Middle frontal gyrus (tissue), 1 donor: Measurements from ENCODE around the gene F5.

ENCODE experiments used
- DNase-seq: peaks from one replicate; pipeline ENCODE4 v3.0.0-alpha.2; 2015; ENCODE audit warnings: low spot score; ENCODE audit errors: extremely low spot score

F5 gene

DNA sequence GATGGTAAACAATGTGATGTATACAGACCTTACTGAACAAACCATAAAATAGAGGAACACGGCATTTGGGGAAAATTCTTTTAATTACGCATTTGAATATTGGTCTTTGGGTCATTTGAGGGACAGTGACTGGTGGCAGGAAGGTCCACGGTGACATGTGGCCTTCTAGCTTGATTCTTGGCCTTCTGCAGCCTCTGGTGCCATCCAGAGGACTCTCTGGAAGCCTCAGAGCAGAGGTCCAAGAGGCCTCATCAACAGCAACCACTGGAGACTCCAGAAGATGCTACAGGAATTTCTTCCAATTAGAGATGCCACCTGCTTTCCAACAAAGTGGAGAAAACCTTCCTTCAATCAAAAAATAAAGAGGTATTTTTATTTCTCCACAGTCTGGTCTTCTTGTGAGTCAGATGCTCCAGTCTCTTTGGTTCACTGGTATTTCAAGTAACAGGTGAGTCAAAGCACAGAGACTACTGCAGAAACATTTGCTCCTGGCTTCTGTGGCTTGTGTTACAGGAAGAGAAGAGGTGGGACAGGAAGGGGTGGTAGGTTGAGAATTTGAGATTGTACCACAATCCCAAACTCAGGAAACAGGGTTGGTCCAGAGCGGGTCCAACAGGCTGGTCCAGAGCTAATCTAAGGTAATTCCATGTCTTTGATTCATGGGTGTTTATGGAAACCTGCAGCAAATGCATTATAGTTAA is 2.7 kb upstream of the F5 start:
- no peak for DNase-seq

DNA sequence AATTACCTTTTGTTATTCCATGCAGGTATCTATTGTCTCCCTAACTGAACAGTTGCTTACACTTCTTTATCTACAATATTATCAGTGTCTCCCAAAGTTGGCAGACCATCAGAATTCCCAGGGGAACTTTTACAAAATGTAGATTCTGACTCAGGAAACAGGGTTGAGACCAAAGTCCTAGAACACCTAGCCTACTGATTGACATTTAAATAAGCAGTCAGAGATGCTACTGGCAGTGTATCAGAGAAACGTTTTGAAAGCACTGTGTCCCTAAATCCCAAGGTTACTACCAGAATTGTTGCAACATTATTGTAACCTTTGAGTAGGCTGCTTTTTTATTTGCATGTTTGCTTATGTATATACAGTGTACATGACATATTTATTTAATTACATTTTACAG is 1.8 kb upstream of the F5 start:
- no peak for DNase-seq

DNA sequence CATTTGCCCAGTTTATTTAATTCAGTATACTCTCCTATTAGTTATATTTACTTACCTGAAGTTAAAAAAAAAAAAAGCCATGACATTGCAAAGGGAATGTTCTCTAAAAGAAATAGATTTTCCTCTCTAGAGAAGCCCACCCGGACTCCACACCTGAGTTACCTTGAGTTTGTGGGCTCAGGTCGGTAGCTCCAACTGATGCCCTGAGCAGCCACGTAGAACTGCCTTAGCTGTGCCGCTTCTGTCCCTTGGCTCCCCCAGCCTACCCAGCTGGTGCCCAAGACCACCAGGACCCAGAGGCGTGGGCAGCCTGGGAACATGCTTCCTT is 250 bp downstream of the F5 start:
- no peak for DNase-seq

DNA sequence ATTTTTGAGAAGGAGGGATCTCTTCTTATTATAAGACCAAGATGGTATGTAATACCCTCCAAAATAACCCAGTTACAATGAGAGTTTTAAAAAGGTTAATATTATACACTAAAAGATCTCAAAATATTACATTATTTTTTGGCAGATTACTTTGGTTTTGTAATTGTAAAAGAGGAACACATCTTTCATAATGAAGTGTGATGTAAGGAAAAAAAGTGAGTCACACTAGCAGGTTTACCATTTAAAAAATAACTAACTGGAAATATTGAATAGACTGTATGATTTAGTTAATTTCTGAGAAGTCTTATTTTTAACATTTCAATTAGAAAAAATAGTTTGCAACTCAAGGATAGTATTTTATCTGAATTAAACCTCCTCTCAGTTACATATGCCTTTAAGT is 1.1 kb downstream of the F5 start:
- no peak for DNase-seq

DNA sequence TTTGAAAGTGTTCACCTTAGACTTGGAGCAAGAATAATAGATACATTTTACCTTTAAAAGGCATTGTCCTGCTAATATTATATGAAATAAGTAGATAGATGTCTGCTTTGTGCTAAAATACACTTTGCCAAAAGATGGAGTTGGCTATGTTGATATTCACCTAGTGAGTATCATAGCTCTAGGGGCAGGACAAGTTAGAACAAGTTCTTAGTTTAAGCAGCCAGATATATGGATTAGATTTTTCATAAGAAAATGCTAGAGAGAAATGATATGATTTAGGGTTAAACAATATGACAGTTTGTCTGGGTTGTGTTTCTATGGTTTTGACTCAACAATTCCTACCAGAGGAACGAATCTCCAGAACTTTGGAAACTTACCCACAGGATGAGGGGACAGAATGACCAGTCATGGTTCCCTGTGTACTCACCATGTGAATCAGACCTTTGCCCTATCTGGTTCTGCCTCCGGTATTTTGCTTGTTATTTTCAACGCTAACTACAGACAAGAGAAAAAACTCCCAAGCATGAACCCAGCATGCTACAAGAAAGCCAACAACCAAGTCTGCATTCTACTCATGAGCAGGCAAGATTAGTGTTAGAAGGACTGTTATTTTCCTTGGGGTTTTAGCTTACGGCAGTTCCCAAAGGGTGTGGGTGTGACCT is 1.7 kb downstream of the F5 start:
- no peak for DNase-seq

DNA sequence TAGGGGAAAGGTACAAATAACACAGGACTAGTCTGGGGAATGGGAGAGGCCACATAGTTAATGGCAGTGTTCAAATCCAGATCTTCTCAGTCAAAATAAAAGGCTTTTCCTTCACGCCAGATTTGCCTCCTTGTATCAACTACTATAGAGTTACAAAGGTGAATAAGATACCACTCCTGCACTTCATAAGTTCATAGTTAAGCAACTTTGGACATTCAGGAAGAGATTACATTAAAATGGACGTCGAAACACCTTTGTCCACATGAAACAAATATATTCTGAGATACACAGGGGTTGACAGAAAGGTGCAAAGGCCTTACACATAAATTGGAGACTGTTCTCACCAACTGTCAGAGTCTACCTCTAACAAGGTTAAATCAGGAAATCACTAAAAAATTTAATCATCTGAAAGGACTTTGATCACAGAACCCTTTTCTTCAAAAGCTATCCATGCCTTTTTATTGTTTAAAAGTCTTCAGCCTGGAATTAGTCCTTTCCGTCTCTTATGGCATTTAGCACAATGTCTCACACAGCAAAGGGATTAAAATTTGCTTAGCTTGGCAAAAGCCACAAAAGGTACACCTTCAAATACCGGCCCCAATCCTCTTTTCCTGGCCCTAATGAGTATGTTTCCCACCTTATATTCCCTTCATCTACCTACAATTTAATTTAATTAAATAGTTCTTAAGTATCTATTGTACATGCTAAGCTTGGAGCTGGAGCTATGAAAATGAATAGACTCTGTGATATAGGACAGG is 8.1 kb downstream of the F5 start:
- no peak for DNase-seq

DNA sequence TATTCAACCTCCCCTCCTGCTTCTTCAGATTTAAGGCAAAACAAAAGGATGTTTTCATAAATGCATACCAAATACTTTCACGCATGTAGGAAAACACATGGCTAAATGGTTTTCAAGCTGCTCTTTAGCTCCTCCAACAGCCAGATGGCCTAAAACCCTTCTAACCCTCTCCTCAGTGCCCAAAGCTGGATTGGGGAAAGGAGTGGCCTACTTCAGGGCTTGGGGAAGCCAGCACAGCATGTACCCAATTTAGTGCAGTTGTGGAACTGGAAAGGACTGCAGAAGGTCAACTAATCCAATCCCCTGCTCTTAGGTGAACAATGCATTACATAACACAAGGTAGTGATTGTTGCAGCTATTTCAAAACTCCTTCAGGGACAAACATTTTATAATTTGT is 9.3 kb downstream of the F5 start:
- no peak for DNase-seq

DNA sequence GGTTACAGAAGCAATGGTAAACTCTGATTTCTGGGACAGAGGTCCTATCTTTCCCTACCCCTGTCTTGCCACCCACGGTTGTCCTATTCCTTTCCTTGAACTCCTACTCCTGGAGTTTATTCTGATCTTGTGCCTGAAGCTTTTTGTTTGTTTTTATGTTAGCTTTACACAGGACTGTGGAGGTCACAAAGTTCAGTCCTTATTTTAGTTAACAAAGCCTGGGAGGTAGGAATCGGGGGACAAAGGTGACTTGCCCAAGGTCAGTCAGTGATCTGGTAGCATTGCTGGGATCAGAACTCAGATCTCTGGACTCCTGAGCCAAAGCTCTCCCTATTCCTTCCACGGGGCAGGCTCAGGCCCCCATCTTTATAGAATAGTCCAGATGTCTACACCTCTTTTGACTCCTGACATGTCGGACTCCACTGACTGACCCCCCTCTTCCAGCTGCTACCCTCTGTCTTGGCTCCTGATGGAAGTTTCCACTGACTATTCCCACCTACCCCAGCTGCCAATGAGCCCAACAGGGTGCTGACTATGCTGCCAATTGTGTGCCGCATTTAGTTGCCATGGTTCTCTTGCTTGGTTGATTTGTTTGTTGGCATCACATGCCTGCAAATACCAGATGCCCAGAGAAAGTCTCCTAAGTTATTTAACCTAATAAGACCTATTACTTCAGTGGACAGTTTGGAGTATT is 9.9 kb downstream of the F5 start:
- no peak for DNase-seq

DNA sequence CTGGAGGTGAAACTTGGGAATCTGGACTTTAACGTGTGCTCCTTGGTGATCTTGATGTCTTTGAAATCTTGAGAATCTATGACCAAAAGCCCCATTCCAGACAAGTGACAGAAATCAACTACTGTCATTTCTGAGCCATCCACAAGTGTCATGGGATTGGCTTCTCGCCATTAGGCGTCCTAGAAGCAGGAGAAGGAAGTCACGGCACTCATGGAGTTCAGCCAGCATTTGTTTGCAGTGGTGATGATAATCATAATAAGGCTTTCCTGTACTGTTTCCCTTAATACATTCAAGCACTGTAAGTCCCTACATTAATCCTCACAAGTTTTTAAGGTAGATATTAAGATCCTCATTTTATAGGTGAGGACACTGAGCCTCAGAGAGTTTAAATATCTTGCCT is 11.9 kb downstream of the F5 start:
- DNase-seq: no peak

DNA sequence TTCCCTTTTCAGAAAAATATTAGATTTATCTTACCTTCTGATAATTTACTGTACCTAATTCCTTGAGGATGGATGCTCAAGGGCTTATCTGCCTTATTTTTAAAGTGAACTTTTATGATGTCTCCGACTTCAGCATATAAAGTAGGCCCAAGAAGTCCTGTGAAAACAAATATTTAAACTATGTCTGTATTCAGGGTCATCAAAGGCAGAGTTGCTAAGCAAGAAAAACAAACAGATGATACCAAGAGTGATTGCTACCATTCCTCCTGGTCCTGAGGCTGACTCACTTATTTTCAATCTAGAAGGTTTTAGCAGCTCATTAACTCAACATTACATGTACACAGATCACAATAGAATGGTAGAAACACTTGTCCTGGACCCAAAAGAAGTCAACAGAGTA is 14.1 kb downstream of the F5 start:
- DNase-seq: no peak

DNA sequence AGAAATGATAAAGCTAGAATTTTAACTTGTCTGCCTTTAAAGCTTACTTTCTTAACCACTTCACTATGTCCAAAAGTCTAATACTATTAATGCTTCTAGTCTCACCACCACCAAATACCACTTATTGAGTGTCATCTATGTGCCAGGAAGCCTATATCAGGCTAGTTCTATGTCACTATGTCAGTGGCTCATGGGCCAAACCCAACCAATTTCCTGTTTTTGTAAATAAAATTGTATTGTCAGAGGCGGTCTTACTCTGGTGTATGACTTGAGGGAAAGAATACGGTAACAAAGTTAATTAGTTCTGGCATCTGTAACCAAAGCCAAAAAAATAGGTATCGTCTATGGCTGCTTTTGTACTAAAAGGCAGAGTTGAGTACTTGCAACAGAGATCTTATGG is 14.8 kb downstream of the F5 start:
- no peak for DNase-seq

DNA sequence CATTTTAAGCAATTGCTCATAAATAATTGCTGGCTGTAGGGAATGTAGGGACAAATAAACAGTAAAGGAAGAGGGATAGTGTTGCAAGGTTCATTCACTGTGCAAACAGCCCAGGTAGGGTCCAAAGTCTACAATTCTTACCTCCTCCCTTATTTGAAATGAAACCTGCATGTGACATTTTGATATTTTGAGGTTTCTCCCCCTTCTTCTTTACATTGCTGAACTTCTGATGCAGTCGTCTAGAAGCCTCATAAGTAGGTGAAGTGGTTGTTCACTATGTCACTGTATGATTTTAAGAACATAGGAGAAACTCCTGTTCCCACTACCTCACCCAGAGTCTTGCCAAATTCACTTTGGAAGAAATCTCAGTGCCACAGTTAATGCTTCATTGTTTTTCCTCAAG is 16.1 kb downstream of the F5 start:
- no peak for DNase-seq

DNA sequence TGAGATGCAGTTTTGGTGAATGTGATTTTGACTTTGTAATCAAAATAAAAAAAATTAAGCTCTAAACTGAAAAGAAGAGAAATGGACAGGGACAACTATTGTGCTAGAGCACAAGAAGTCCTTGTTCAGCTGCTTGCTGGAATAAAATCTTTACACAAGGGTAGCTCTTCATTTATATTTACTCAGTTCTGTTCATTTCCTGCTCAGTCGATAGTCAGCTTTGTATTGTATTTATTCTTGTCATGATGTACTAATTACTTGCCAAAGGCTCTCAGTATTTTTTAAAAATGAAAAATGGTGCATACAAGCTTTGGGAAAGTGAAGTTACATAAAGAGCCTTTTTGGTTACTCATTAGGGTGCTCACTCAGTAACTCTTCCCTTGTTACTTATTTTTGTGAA is 17.8 kb downstream of the F5 start:
- DNase-seq: no peak

DNA sequence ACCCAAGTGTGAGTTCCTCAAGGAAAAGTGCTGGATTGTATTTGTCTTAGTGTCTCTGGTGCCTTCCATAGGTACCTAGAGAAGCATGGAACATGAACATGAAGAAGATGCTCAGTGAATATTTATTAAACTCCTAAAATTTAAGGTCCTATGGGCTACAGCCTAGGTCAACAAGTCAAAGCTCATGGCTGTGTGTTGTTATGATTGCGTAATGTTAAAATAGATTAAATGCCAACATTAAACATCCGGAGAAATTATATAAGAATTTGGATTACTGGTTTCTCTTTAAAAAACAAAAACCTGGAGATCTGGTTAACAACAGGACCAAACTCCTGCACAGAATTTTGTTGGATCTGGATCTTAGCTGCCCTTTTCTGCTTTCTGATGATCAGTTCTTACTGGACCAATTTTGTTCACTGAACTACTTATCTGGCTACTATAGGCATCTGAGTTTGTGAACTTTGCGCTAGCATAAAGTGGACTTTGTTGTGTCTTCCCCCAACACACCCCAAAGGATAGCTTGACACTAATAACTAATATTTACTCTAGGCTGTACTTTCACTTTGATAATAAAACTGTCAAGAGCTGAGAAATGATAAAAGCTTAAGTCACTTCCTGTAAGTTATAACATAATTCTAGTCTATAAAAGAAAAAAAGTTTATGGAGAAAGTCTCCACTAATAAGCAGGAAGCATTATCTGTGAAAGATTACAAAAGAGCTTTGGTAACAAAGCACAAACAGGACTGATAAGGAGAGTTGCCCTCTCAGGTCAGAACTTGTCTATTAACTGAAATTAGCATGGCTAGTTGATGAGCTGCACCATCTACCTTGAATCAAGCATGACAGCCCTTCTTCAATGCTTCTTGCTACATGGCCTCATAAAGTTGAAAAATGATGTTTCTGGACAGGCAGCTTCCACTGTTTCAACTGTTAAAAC is 20.7 kb downstream of the F5 start:
- no peak for DNase-seq

DNA sequence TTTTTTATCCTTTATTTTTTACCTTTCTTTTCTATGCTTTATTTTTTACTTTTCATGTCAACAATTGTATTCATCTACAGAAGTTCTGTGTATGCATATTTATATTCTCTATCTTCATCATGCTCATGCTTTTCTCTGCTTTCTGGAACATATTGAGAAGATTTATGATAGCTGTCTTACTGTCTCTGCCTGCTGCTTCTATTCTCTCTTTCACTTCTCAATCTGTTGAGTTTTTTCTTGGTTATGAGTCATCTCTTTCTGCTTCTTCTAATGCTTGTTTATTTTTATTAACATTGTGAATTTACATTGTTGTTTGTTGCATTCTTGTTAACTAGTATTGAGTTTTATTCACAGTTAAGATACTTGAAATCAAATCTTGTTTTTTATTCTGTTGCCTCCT is 22.6 kb downstream of the F5 start:
- DNase-seq: no peak

DNA sequence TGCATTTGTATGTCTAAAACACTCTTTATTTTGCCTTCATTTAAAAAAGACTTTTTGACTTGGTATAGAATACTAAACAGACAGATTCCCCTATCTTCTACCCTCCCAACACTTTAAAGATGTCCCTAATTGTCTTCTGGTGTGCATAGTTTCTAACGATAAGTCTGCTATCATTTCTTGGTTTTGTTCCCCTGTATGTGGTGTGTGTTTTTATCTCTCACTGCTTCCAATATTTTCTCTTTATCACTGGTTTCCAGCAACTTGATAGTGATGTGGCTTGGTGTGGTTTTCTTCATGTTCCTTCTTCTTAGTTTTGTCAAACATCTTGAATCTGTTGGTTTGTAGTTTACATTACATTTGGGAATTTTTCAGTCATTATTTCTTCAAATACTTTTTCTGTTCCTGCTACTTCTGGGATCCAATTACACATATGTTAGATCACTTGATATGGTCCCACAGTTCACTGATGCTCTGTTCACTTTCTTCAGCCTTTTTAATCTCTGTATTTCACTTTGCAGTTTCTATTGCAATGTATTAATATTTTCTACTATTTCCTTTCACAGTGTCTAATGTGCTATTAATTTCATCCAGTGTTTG is 23.2 kb downstream of the F5 start:
- no peak for DNase-seq

DNA sequence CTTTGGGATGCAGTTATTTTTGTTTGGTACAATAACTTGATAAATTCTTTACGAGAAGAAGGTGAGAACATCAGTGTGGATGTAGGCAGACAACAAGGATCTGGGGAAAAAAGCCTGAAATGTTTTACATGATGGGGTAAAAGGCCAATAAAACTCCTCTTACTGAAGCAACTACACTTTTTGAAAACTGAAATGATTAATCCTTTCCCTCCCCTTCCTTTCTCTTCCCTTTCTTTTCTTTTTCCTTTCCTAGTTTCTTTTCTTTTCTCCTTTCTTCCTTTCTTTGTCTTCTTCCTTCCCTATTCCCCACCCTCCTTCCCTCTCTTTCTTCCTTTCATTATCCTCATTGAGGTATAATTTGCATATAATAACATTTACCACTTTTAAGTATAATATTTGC is 24.6 kb downstream of the F5 start:
- DNase-seq: no peak

DNA sequence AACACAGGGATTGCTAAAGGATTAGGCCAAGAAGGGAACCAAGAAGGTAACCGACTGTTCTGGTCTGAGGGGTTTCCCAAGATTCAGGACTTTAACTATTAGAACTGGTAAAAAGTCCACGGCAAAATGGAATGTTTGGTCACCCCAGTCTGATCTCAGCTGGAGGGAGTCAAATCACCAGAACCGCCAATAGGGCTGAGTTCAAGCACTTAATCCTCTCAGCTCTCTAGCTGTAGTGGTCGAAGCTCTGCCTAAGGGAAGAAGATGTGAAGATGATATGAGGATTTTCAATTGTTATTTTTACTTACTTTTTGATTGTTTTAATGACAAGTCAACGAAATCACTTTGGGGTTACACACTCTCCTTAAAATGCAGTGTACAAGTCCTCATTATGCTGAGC is 29.1 kb downstream of the F5 start:
- DNase-seq: no peak

DNA sequence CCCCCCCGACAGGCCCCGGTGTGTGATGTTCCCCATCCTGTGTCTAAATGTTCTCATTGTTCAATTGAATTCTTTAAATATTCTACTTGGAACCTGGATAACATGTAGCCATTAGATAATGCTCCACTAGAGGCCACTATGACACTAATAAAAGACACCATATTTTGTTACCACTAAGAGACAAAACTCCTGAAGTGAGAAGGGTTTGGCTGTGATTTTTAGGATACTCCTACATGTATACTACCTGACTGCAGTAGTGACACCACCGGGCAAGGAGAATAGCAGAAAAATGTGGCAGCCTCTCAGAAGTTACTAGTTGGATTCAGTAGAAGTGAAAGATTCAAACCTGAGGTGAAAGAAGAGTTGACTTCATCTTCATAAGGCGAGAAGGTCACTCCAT is 36.0 kb downstream of the F5 start:
- DNase-seq: no peak

DNA sequence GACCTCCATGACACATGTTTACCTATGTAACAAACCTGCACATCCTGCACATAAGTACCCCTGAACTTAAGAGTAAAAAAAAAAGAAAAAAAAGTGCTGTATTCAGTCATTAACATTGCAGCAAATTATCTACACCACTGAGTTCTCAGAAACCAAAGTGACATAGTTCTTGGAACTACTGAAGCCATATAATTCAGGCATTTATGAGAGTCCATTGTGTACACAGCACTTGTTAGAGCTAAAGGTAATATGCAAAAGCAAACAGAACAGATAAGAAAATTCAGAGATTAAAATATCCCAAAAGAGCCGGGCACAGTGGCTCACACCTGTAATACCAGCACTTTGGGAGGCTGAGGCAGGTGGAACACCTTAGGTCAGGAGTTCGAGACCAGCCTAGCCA is 38.0 kb downstream of the F5 start:
- no peak for DNase-seq
